Measurements from ENCODE around the gene EYS. TPM values are rescaled to one million over a fixed set of nuclear protein-coding genes. Genes with fewer than 3 reads are reported as not detected.

EYS gene
- polyA plus RNA-seq, 1 experiment = not detected

GRCh38 chr6:64301307-64302236 is 1405.5 kb downstream of the EYS start:
- DNase-seq (ENCODE audit: low read depth) = no peak
- Histone ChIP-seq H3K36me3 (ENCODE audit: control insufficient read depth, insufficient read depth, low read length) (no peaks in the 10 kb centered on the region), H3K27me3 (ENCODE audit: control insufficient read depth, insufficient read depth, low read length) (no peaks in the 10 kb centered on the region), H3K4me3 (ENCODE audit: low read depth, low read length) (no peak overlapping the region)
- POLR2A ChIA-PET = no interaction called here
- CTCF ChIA-PET = no interaction called here
- TF ChIP-seq, protein P1, sequence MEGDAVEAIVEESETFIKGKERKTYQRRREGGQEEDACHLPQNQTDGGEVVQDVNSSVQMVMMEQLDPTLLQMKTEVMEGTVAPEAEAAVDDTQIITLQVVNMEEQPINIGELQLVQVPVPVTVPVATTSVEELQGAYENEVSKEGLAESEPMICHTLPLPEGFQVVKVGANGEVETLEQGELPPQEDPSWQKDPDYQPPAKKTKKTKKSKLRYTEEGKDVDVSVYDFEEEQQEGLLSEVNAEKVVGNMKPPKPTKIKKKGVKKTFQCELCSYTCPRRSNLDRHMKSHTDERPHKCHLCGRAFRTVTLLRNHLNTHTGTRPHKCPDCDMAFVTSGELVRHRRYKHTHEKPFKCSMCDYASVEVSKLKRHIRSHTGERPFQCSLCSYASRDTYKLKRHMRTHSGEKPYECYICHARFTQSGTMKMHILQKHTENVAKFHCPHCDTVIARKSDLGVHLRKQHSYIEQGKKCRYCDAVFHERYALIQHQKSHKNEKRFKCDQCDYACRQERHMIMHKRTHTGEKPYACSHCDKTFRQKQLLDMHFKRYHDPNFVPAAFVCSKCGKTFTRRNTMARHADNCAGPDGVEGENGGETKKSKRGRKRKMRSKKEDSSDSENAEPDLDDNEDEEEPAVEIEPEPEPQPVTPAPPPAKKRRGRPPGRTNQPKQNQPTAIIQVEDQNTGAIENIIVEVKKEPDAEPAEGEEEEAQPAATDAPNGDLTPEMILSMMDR (IDR thresholded peaks at IDR 0.05; ENCODE audit: insufficient read depth, low read depth, low read length) = no peak

DNA sequence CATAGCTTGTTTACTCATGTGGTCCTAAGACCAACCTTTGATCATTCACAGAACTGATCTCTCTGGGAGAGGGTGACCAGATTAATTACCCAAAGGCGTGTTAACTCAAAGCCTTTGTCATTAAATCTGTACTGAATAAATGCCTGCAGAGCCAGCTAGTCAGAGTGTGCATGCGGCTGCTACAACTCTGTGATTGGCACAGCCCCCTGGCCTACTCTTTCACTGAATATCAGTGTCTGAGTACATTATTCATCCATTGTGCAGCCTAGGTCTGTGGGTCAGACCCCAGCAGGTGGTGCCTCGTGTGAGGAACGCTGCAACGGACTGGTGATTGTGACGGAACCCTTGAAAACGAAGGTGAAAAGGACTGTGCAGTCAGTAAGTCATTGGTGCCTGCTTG is 1407.8 kb downstream of the EYS start:
- DNase-seq (ENCODE audit: low read depth) = no peak
- ChIA-PET CTCF (no interaction called here), POLR2A (no interaction called here)
- TF ChIP-seq, protein P1 (IDR thresholded peaks at IDR 0.05; ENCODE audit: insufficient read depth, low read depth, low read length) = no peak
- Histone ChIP-seq H3K4me3 (ENCODE audit: low read depth, low read length) (no peak overlapping the region), H3K27me3 (ENCODE audit: control insufficient read depth, insufficient read depth, low read length) (no peaks in the 10 kb centered on the region), H3K36me3 (ENCODE audit: control insufficient read depth, insufficient read depth, low read length) (no peaks in the 10 kb centered on the region)

DNA sequence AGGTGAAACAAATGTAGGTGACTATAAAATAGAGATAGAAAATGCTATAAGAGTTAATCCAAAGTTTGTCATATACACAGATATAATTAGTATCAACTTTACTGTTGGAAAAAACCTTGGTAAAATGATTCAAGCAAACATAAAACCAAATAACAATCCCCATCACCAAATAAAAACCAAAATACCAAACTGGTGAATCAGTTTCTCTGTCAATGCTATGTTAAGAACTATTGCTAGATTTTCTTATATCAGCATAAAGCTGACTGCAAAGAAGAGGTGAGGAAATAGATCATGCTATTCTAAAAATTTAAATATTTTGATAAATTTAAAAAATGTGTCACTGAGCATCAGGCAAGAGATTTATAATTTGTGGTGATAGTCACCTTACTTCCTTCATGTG is 1413.0 kb downstream of the EYS start:
- ChIA-PET POLR2A (no interaction called here), CTCF (interaction anchor here (0.6 kb wide), 1 partner anchor 163 kb away, joined by 3 read pairs; no protein-coding TSS in a partner anchor)
- Histone ChIP-seq H3K4me3 (ENCODE audit: low read depth, low read length) (no peak overlapping the region), H3K36me3 (ENCODE audit: control insufficient read depth, insufficient read depth, low read length) (no peaks in the 10 kb centered on the region), H3K27me3 (ENCODE audit: control insufficient read depth, insufficient read depth, low read length) (no peaks in the 10 kb centered on the region)
- no peak for DNase-seq (ENCODE audit: low read depth)
- TF ChIP-seq, protein P1 (IDR thresholded peaks at IDR 0.05; ENCODE audit: insufficient read depth, low read depth, low read length) = no peak

GRCh38 chr6:64293298-64293697 is 1413.7 kb downstream of the EYS start:
- H3K27me3 ChIP-seq (ENCODE audit: control insufficient read depth, insufficient read depth, low read length) = no peaks in the 10 kb centered on the region
- ChIA-PET POLR2A (no interaction called here), CTCF (no interaction called here)
- H3K4me3 ChIP-seq (ENCODE audit: low read depth, low read length) = no peak overlapping the region
- H3K36me3 ChIP-seq (ENCODE audit: control insufficient read depth, insufficient read depth, low read length) = no peaks in the 10 kb centered on the region
- TF ChIP-seq, protein P1 (IDR thresholded peaks at IDR 0.05; ENCODE audit: insufficient read depth, low read depth, low read length) = no peak
- no peak for DNase-seq (ENCODE audit: low read depth)

DNA sequence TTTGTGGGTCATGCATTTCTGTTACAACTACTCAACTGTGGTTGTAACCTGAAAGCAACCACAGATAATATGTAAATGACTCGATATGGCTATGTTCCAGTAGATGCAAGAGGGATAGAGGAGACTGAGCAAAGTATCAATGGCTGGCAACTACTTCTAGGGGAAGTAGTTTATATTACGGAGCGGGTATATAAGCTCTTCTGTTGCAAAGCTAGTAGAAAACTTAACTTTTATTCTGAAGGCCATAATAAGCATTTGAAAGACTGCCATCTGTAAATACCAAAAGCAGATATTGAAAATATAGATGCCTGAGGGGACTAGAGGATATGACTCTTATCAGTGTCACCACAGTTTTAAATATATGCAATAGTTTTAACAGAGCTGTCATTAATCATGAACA is 1416.2 kb downstream of the EYS start:
- ChIA-PET POLR2A (no interaction called here), CTCF (no interaction called here)
- Histone ChIP-seq H3K36me3 (ENCODE audit: control insufficient read depth, insufficient read depth, low read length) (no peaks in the 10 kb centered on the region), H3K27me3 (ENCODE audit: control insufficient read depth, insufficient read depth, low read length) (no peaks in the 10 kb centered on the region), H3K4me3 (ENCODE audit: low read depth, low read length) (no peak overlapping the region)
- DNase-seq (ENCODE audit: low read depth) = no peak
- TF ChIP-seq, protein P1 (IDR thresholded peaks at IDR 0.05; ENCODE audit: insufficient read depth, low read depth, low read length) = no peak
